OCI-LY7 (cell line): ENCODE measurements around the gene CTBP1.

Experiments used
- CTCF ChIP-seq: fragments of 200-600 bp; sonication (generic); conservative IDR thresholded peaks from 2 replicates; pipeline ENCODE4 v1.5.1; 2014; ENCODE audit warnings: mild to moderate bottlenecking, antibody characterized with exemption, low read length, moderate library complexity, mixed read lengths
- EZH2phosphoT487 ChIP-seq: fragments of 200-600 bp; sonication (generic); IDR thresholded peaks from 2 replicates; pipeline ENCODE4 v1.6.1; 2018; ENCODE audit warnings: low read depth, borderline replicate concordance, mild to moderate bottlenecking, mixed run types, antibody characterized with exemption, low read length, moderate library complexity, mixed read lengths

GRCh38 chr4:1172971-1173757, 75.8 kb downstream of the CTBP1 start:
- TF ChIP-seq CTCF (no peak), EZH2phosphoT487 (no peak)
